Glutamatergic neuron (in vitro differentiated cells): Measurements from ENCODE around the gene MACROD2. TPM values are rescaled to one million over a fixed set of nuclear protein-coding genes. Genes with fewer than 3 reads are reported as not detected.

Experiments used
- DNase-seq: peaks from one replicate; pipeline ENCODE4 v3.0.0; 2022
- H3K27ac Mint-ChIP-seq: one replicate; pipeline ENCODE4 v1.8.0; 2020; ENCODE audit warnings: mild to moderate bottlenecking, mixed read lengths, inconsistent platforms; ENCODE audit not compliant: unreplicated experiment
- H3K27me3 Mint-ChIP-seq: one replicate; pipeline ENCODE4 v1.8.0; 2020; ENCODE audit warnings: mild to moderate bottlenecking, moderate library complexity, mixed read lengths, inconsistent platforms; ENCODE audit not compliant: unreplicated experiment
- H3K36me3 Mint-ChIP-seq: one replicate; pipeline ENCODE4 v1.8.0; 2020; ENCODE audit warnings: mild to moderate bottlenecking, mixed read lengths, inconsistent platforms; ENCODE audit not compliant: unreplicated experiment
- H3K4me1 Mint-ChIP-seq: one replicate; pipeline ENCODE4 v1.8.0; 2020; ENCODE audit warnings: mild to moderate bottlenecking, low read depth, mixed read lengths, inconsistent platforms; ENCODE audit not compliant: unreplicated experiment
- H3K4me3 Mint-ChIP-seq: one replicate; pipeline ENCODE4 v1.8.0; 2020; ENCODE audit warnings: mild to moderate bottlenecking, mixed read lengths, inconsistent platforms; ENCODE audit not compliant: unreplicated experiment
- H3K9me3 Mint-ChIP-seq: one replicate; pipeline ENCODE4 v1.8.0; 2020; ENCODE audit warnings: mild to moderate bottlenecking, moderate library complexity, mixed read lengths, inconsistent platforms; ENCODE audit not compliant: unreplicated experiment
- CTCF ChIP-seq: fragments of 200-600 bp; sonication (generic); IDR thresholded peaks from one replicate; pipeline ENCODE4 v1.5.0; 2021; ENCODE audit not compliant: partially characterized antibody, unreplicated experiment
- total RNA-seq: library from RNA; stranded (reverse); fragmentation: NEBNext Ultra II Directional; extraction: Animal tissue kit (Norgen Biotek cat#: 25700); gene quantifications from one replicate; pipeline ENCODE4 v1.2.1, GENCODE V29; 2021; ENCODE audit not compliant: unreplicated experiment

Gene MACROD2
- total RNA-seq, 1 donor from 2014 or later, result 8.7 TPM

GRCh38 chr20:14576196-14576877 is 581.0 kb downstream of the MACROD2 start:
- TF ChIP-seq CTCF, result no peak
- no peak for DNase-seq
- H3K4me1 Mint-ChIP-seq, result peaks cover 5% of the 10 kb centered on the region
- H3K4me3 Mint-ChIP-seq, result no peak overlapping the region
- H3K27me3 Mint-ChIP-seq, result no peaks in the 10 kb centered on the region
- H3K9me3 Mint-ChIP-seq, result no peaks in the 10 kb centered on the region
- no peak overlapping the region for H3K27ac Mint-ChIP-seq
- no peaks in the 10 kb centered on the region for H3K36me3 Mint-ChIP-seq

GRCh38 chr20:14580418-14581074 is 585.2 kb downstream of the MACROD2 start:
- no peak for DNase-seq
- Mint-ChIP-seq H3K9me3 (no peaks in the 10 kb centered on the region), H3K27ac (no peak overlapping the region), H3K4me3 (no peak overlapping the region), H3K27me3 (no peaks in the 10 kb centered on the region), H3K4me1 (peaks cover 9% of the 10 kb centered on the region), H3K36me3 (no peaks in the 10 kb centered on the region)
- TF ChIP-seq CTCF, result no peak

- H3K4me1 Mint-ChIP-seq, result peaks cover 4% of the 10 kb centered on the region
- no peak overlapping the region for H3K4me3 Mint-ChIP-seq
- TF ChIP-seq CTCF, result no peak
- H3K9me3 Mint-ChIP-seq, result no peaks in the 10 kb centered on the region
- no peaks in the 10 kb centered on the region for H3K36me3 Mint-ChIP-seq
- H3K27ac Mint-ChIP-seq, result no peak overlapping the region
- H3K27me3 Mint-ChIP-seq, result no peaks in the 10 kb centered on the region
- no peak for DNase-seq
These were observed 586.4 kb downstream of the MACROD2 start for GRCh38 chr20:14581731-14582130.

- no peak for TF ChIP-seq CTCF
- peak overlapping the region; percentile 18 for H3K27ac Mint-ChIP-seq
- no peaks in the 10 kb centered on the region for H3K27me3 Mint-ChIP-seq
- H3K4me1 Mint-ChIP-seq, result peaks cover 4% of the 10 kb centered on the region
- no peaks in the 10 kb centered on the region for H3K36me3 Mint-ChIP-seq
- H3K4me3 Mint-ChIP-seq, result no peak overlapping the region
- DNase-seq, result no peak
- no peaks in the 10 kb centered on the region for H3K9me3 Mint-ChIP-seq
These were observed 587.5 kb downstream of the MACROD2 start for GRCh38 chr20:14582855-14583254.

GRCh38 chr20:14583413-14583812 is 588.1 kb downstream of the MACROD2 start:
- DNase-seq, result no peak
- no peaks in the 10 kb centered on the region for H3K27me3 Mint-ChIP-seq
- no peak for TF ChIP-seq CTCF
- peaks cover 4% of the 10 kb centered on the region for H3K4me1 Mint-ChIP-seq
- no peak overlapping the region for H3K4me3 Mint-ChIP-seq
- H3K27ac Mint-ChIP-seq, result no peak overlapping the region
- H3K36me3 Mint-ChIP-seq, result no peaks in the 10 kb centered on the region
- H3K9me3 Mint-ChIP-seq, result no peaks in the 10 kb centered on the region
